Stimulated activated naive B cell treated with anti-CD40 and anti-IgM and Interleukin-4, amounts not matched to agents 10 μg/mL and 1 μg/mL and 100 μg/mL, for 72 hours (primary cell): ENCODE measurements around the gene NR5A2.

Experiments used
- ATAC-seq, 2 donors: fragments of 150-1000 bp; cut with Tn5 transposase; replicated peaks; 2 replicates each; pipeline ENCODE4 v1.10.0; 2021; ENCODE audit warnings: moderate library complexity in 1 of 2
- DNase-seq: peaks from one replicate; pipeline ENCODE4 v3.0.0; 2021
- H3K27ac Mint-ChIP-seq: one replicate; pipeline ENCODE4 v1.8.0; 2022; ENCODE audit warnings: mild to moderate bottlenecking, mixed read lengths
- H3K27me3 Mint-ChIP-seq, 2 donors: one replicate each; pipeline ENCODE4 v1.8.0; 2022; ENCODE audit warnings: mixed read lengths in 2 of 2
- H3K36me3 Mint-ChIP-seq, 2 donors: one replicate each; pipeline ENCODE4 v1.8.0; 2022; ENCODE audit warnings: mixed read lengths in 2 of 2, mild to moderate bottlenecking in 1 of 2
- H3K4me1 Mint-ChIP-seq, 2 donors: one replicate each; pipeline ENCODE4 v1.8.0; 2022; ENCODE audit warnings: mixed read lengths in 2 of 2, mild to moderate bottlenecking in 1 of 2
- H3K4me3 Mint-ChIP-seq, 2 donors: one replicate each; pipeline ENCODE4 v1.8.0; 2022; ENCODE audit warnings: mild to moderate bottlenecking in 2 of 2, mixed read lengths in 2 of 2, moderate library complexity in 1 of 2
- H3K9me3 Mint-ChIP-seq, 2 donors: one replicate each; pipeline ENCODE4 v1.8.0; 2022; ENCODE audit warnings: mixed read lengths in 2 of 2, mild to moderate bottlenecking in 1 of 2

Gene NR5A2

DNA sequence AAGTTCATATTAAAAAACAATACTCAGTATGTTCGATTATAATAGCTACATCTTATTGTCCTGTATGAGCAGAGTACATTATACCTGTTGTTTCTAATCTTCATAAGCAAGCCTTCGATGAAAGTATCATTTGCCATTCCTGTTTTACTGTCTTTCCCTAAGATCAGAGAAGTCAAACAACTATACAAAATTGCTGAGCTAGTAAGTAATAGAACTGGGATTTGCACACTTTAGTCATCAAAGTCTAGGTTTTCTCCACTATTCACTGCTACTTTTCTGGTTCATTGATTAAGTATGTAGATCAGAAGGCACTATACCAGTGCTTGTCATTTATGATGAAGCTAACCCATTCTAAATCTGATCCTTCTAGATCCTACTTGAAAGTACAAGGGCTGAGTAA lies 108.9 kb downstream of the NR5A2 start:
- H3K27me3 Mint-ChIP-seq, result no peaks in the 10 kb centered on the region
- H3K36me3 Mint-ChIP-seq, result no peaks in the 10 kb centered on the region
- no peaks in the 10 kb centered on the region for H3K9me3 Mint-ChIP-seq
- ATAC-seq (no peak), DNase-seq (no peak)
- peaks cover 0 to 6% of the 10 kb centered on the region in 2 donors for H3K4me1 Mint-ChIP-seq
- H3K27ac Mint-ChIP-seq, result no peak overlapping the region
- H3K4me3 Mint-ChIP-seq, result no peak overlapping the region

DNA sequence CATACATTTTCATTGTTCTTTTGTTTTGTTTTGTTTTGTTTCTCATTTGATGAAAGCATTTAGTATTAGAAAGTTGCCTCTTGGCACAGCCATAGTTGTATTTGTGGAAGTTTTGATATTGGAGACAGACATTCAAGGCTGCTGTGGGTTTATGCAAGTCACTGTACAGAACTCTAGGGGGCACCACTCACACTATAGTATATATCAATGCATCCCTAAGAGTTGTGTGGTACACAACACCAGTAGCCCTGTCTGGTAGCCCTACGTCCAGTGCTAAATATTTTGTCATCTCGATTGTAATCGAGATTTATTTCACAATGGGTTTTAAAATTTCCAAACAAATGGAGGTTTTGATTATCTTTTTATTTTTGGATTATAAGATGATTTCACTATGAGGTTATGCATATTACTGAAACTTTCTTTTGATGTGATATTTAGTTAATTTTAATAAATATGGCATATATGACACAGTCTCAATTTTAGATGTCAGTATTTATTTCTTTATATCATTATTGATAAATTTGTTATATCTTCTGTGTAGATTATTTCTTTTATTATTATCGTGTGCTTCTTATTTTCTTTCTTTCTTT lies 112.2 kb downstream of the NR5A2 start:
- Mint-ChIP-seq H3K4me3 (no peak overlapping the region), H3K27me3 (no peaks in the 10 kb centered on the region), H3K27ac (no peak overlapping the region), H3K36me3 (no peaks in the 10 kb centered on the region), H3K4me1 (peaks cover 0 to 6% of the 10 kb centered on the region in 2 donors), H3K9me3 (no peaks in the 10 kb centered on the region)
- DNase-seq (no peak), ATAC-seq (peak; percentile 86 to 90)

DNA sequence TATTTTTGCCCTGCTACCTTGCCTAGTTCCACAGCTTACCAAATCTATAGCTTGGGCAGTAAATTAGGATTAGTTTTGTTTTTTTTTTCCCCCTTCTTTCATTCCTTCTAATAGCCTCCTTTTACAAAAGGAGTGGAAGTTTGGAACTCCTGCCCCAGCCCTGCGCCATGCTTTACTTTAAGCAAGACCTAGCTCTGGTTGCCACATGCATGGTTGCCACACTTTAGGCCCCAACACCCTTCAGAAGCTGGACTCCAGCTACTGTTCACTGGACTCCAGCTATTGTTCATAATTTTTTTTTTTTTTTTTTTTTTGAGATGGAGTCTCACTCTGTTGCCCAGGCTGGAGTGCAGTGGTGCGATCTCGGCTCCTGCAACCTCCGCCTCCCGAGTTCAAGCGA lies 115.8 kb downstream of the NR5A2 start:
- peaks cover 5 to 6% of the 10 kb centered on the region in 2 donors for H3K4me1 Mint-ChIP-seq
- H3K4me3 Mint-ChIP-seq, result no peak overlapping the region
- DNase-seq (no peak), ATAC-seq (no peak)
- no peaks in the 10 kb centered on the region for H3K9me3 Mint-ChIP-seq
- H3K27me3 Mint-ChIP-seq, result no peaks in the 10 kb centered on the region
- no peaks in the 10 kb centered on the region for H3K36me3 Mint-ChIP-seq
- H3K27ac Mint-ChIP-seq, result no peak overlapping the region

DNA sequence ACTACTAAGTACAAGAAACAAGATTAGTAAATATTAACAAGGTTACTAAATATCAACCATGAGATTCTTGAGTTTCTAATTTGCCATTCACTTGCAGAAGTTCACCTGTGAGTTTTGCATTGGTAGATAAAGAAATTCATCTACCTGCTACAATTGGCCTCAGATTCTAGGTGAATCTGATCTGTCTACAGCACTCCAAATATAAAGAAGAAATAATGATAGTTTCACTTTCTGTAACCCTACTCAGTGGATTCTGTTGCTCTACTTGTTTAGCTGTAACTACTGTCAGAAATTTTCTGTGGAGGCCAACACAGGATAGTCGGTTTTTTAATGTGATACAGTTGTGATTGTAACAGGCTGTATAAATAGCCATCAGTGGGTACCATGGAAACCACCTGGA lies 118.6 kb downstream of the NR5A2 start:
- no peak overlapping the region for H3K27ac Mint-ChIP-seq
- ATAC-seq, result no peak
- no peak overlapping the region for H3K4me3 Mint-ChIP-seq
- no peaks in the 10 kb centered on the region for H3K27me3 Mint-ChIP-seq
- H3K9me3 Mint-ChIP-seq, result no peaks in the 10 kb centered on the region
- DNase-seq, result no peak
- no peaks in the 10 kb centered on the region for H3K36me3 Mint-ChIP-seq
- peaks cover 12 to 20% of the 10 kb centered on the region in 2 donors for H3K4me1 Mint-ChIP-seq

DNA sequence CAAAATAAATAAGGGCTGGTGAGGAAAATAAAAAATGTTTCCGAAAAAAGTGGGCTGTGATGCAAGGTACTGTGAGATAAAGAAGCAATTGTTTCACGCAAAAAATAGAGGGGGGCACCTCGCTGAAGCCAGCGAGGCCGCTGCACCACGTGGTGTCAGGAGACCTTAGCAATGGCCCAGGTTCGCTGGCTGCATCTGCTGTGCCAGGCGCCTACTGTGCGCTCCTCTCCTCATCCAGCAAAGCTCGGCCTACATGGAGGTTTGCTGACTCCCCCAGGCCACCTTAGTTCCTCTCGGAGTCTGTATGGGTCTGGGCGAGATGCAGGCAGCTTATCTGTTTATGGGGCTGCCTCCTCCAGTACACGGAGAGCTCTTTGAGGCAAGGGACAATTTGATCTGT lies 119.6 kb downstream of the NR5A2 start:
- no peak for ATAC-seq
- Mint-ChIP-seq H3K27ac (no peak overlapping the region), H3K9me3 (no peaks in the 10 kb centered on the region), H3K4me3 (no peak overlapping the region), H3K36me3 (no peaks in the 10 kb centered on the region), H3K4me1 (peaks cover 21 to 22% of the 10 kb centered on the region in 2 donors), H3K27me3 (no peaks in the 10 kb centered on the region)
- DNase-seq, result no peak

DNA sequence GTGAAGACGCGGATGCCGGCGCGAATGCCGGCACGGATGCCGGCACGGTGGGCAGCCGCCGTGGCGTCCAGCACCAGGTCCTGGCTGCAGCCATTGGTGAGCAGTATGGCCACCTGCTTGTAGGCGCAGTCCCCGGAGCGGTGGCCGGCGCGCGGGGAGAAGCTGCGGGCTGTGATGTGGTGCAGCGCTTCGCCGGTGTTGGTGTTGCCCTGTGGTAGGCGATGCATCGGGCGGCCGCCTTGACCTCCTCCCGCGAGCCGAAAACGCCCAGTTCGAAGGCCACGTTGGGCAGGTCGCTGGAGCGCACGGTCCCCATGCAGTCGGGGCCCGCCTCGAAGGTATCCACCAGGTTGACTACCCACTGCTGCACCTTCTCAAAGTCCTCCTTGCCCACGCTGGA lies 120.2 kb downstream of the NR5A2 start:
- Mint-ChIP-seq H3K36me3 (no peaks in the 10 kb centered on the region), H3K9me3 (no peaks in the 10 kb centered on the region), H3K27ac (peak overlapping the region; percentile 5), H3K4me3 (no peak overlapping the region), H3K27me3 (no peaks in the 10 kb centered on the region), H3K4me1 (peaks cover 22 to 24% of the 10 kb centered on the region in 2 donors)
- DNase-seq (no peak), ATAC-seq (no peak)

DNA sequence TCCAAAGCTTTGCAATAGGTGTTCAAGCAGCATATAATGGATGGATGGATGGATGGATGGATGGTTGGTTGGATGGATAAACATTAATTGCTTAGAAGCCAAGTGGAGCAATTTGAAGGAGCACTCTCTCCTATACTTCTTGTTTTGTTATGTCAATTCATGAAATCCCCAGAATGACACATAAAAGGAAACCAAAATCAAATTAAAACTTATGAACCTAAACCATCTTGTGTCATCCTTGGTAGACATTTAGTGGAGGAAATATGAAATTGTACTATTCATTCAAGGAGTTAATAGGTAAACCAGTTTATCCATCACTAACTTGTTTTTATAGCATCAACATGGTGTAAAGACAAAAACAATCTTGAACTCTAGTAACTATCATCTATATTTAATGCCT lies 122.5 kb downstream of the NR5A2 start:
- H3K9me3 Mint-ChIP-seq, result no peaks in the 10 kb centered on the region
- H3K36me3 Mint-ChIP-seq, result no peaks in the 10 kb centered on the region
- H3K27me3 Mint-ChIP-seq, result no peaks in the 10 kb centered on the region
- H3K4me3 Mint-ChIP-seq, result no peak overlapping the region
- H3K4me1 Mint-ChIP-seq, result peaks cover 38 to 46% of the 10 kb centered on the region in 2 donors
- H3K27ac Mint-ChIP-seq, result peak overlapping the region; percentile 11
- ATAC-seq (no peak), DNase-seq (no peak)

DNA sequence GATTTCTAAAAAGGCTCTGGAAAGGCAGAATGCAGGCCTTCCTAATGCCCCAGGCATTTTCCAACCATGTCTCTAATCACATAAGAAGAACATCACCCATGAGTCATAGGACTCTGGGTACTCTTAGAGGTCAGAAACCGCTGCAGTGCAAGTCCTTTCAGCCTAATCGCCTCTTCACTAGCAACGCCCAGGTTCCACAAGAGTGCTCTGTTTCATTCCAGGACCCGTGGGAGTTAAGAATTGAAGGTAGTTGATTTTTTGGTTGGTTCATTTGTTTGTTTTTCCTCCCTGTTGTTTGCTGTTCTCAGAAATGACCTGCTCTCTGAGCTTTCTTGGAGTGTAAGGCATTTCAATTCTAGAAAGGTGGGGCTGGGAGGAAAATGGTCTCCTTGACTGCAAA lies 123.2 kb downstream of the NR5A2 start:
- Mint-ChIP-seq H3K4me3 (no peak overlapping the region), H3K27me3 (no peaks in the 10 kb centered on the region), H3K27ac (peak overlapping the region; percentile 11), H3K9me3 (no peaks in the 10 kb centered on the region), H3K4me1 (peaks cover 37 to 46% of the 10 kb centered on the region in 2 donors), H3K36me3 (no peaks in the 10 kb centered on the region)
- DNase-seq (no peak), ATAC-seq (peak; percentile 26 to 43)

DNA sequence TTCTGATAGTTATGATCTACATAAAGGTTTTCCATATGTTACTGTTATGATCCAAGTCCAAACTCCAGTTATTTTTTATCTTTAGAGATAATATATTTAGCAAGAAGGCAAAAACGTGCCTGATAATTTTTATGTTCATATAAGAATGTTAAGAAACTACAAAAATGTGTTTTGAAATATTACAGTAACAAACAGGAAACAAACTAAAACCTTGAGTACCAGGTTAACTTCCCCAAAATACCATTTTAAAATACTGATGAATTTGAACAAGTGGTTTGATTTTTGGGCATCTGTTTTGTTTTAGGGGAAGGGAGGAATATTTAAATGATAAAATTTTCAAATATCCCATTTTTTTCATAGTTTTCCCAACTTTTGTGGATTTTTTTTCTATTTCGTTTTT lies 124.8 kb downstream of the NR5A2 start:
- no peak for DNase-seq
- Mint-ChIP-seq H3K4me1 (peaks cover 36 to 46% of the 10 kb centered on the region in 2 donors), H3K27ac (no peak overlapping the region), H3K4me3 (no peak overlapping the region), H3K9me3 (no peaks in the 10 kb centered on the region), H3K36me3 (no peaks in the 10 kb centered on the region), H3K27me3 (no peaks in the 10 kb centered on the region)
- no peak for ATAC-seq

DNA sequence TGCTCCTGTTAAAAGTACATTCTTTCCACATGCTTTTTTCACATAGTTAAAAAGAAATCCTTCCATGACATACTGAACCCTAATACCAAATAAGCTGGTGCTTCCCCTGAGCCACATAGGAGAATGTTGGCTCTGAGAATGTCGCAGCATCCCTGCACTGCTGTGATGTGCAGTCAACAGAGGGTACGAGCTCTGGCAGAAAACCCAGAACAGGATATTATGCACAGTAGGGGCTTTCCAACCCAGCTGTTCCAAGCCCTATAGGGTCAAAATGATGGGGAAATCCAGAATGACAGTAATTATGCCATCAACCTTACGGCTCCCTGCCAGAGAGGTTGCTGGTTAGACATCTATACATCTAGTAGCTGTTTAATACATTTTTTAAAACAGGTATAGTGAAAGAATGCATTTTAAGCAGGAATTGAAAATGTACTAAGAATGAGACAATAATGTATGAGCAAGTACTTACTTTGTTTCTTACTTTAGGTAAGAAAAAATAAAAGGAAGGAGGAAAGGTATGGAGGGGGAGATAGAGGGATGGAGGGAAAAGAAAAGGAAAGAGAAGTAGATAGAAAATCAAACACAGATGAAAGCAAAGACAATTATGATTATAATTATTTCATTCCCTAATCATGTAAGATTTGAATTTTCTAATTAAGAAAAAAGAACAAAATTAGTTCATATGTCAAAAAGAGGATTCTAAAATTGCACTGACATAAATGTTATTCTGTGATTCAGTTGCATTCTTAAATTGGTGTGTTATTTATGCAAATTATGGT lies 126.0 kb downstream of the NR5A2 start:
- Mint-ChIP-seq H3K27ac (peak overlapping the region; percentile 91), H3K4me3 (peak overlapping the region; percentile 60 to 65), H3K36me3 (no peaks in the 10 kb centered on the region), H3K9me3 (no peaks in the 10 kb centered on the region), H3K27me3 (no peaks in the 10 kb centered on the region), H3K4me1 (peaks cover 33 to 46% of the 10 kb centered on the region in 2 donors)
- DNase-seq (peak; percentile 64), ATAC-seq (peak; percentile 89)

DNA sequence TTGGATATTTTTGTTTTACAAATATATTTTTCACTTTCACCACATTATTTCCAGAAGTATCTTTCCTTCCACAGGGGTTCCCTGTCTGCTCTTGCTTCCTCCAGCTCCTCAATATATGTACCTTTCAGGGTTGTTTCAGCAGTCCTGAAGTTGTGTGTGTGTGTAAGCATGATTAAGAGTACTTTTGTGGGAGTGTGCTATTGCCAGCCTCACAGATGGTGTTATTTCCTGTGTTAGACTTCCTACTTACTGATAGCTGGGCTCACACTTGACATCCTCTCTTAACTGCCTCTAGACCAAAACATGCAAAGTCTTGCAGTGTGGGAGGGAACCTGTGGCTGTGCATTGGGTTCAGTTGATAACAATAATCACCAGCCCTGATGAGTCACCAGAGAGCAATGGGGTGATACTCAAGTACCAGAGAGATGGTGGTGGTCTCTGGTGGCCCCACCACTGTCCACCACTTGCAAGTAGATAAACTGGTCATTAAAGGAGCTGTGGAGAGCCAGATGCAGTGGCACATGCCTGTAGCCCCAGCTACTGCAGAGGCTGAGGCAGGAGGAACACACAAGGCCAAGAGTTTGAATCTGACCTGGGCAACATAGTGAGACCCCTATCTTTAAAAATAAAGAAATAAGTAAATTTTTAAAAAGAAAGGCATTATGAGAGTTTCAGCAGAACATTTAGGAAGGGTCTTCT lies 126.7 kb downstream of the NR5A2 start:
- H3K27me3 Mint-ChIP-seq, result no peaks in the 10 kb centered on the region
- peaks cover 33 to 46% of the 10 kb centered on the region in 2 donors for H3K4me1 Mint-ChIP-seq
- peak; percentile 57 for DNase-seq
- H3K27ac Mint-ChIP-seq, result peak overlapping the region; percentile 87
- peak; percentile 84 to 90 for ATAC-seq
- no peaks in the 10 kb centered on the region for H3K9me3 Mint-ChIP-seq
- H3K4me3 Mint-ChIP-seq, result peak overlapping the region; percentile 29 to 68
- no peaks in the 10 kb centered on the region for H3K36me3 Mint-ChIP-seq

DNA sequence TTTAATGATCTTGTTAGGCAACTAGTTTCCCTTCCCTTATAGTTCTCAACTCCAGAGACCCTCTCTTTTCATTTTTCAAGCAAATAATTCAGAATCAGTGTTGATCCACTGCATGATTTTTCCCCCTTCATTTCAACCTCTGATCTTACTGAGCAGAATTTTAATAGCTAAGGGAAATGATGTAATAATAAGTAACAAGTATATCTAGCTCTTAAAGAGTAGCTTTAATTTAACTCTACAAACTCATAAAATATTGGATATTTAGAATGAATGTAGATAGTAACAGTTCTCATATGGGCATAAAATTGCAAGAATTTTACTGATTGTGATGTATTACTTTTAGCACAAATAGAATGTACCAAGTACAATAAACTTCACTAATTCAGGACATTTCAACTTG lies 130.2 kb downstream of the NR5A2 start:
- Mint-ChIP-seq H3K36me3 (no peaks in the 10 kb centered on the region), H3K9me3 (no peaks in the 10 kb centered on the region), H3K4me3 (no peak overlapping the region), H3K27me3 (no peaks in the 10 kb centered on the region), H3K4me1 (peaks cover 16 to 22% of the 10 kb centered on the region in 2 donors), H3K27ac (no peak overlapping the region)
- DNase-seq (no peak), ATAC-seq (no peak)

DNA sequence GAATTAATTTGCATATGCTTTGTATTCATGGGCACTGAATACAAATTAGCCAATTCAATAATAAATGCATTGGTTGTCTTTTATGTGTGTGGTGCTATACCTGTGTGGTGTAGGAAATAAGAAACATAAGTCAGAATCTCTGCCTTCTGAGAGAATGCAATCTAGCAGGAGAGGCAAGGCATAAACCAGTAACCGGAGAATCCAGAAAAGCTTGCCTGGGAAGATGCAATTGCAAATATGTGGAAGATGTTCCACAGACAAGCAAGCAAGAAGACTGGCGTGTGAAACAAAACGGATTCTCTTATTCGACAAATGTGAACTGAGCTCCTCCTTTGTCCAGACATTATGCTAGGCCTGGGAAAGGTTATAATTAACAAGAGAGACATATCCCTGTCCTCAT lies 134.3 kb downstream of the NR5A2 start:
- H3K4me1 Mint-ChIP-seq, result peaks cover 3 to 6% of the 10 kb centered on the region in 2 donors
- no peaks in the 10 kb centered on the region for H3K27me3 Mint-ChIP-seq
- no peak overlapping the region for H3K27ac Mint-ChIP-seq
- no peak overlapping the region for H3K4me3 Mint-ChIP-seq
- H3K36me3 Mint-ChIP-seq, result no peaks in the 10 kb centered on the region
- H3K9me3 Mint-ChIP-seq, result no peaks in the 10 kb centered on the region
- ATAC-seq, result no peak
- no peak for DNase-seq

DNA sequence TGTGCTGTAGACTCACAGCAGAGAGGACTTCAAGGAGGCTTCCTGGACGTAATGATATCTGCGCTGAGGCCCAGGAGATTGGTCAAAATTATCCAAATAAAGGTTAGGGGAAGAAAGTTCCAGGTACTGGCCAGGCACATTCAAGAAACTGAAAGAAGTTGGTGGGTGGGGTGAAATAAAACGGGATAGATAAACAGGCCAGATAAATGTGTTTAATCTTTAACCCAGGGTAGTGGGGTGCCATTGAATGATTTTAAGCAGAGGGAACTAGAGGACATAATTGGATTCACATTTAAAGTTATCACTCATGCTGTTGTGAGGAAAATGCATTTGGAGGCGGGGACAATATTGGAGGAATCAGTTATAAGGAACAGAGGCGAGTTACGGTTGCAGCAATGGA lies 134.7 kb downstream of the NR5A2 start:
- Mint-ChIP-seq H3K36me3 (no peaks in the 10 kb centered on the region), H3K4me3 (no peak overlapping the region)
- DNase-seq, result no peak

DNA sequence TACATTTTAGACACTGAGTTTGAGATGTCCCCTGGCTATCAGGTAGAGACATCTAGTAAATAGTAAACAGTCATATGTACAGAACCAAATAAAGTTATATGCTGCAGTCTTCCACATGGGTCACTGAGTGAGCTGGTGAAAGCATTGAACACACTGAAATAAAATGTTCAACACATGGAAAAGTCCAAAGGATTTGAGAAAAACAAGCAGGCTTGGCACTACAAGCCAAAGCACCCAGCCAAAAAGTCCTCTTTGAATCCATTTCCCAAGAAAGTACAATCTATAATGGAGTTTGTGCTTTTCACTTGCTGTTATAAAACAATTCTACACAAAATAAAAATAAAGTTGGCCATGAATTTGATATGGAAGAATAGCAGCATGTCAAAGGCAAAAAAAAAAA lies 135.4 kb downstream of the NR5A2 start:
- DNase-seq, result no peak
- H3K4me1 Mint-ChIP-seq, result peaks cover 3 to 6% of the 10 kb centered on the region in 2 donors
- no peaks in the 10 kb centered on the region for H3K27me3 Mint-ChIP-seq
- H3K36me3 Mint-ChIP-seq, result no peaks in the 10 kb centered on the region
- ATAC-seq, result no peak
- no peak overlapping the region for H3K4me3 Mint-ChIP-seq
- H3K27ac Mint-ChIP-seq, result no peak overlapping the region
- no peaks in the 10 kb centered on the region for H3K9me3 Mint-ChIP-seq

More for the DNA sequence above, 134.7 kb downstream of the NR5A2 start:
- no peak overlapping the region for H3K27ac Mint-ChIP-seq
- no peaks in the 10 kb centered on the region for H3K9me3 Mint-ChIP-seq
- H3K27me3 Mint-ChIP-seq, result no peaks in the 10 kb centered on the region
- H3K4me1 Mint-ChIP-seq, result peaks cover 3 to 6% of the 10 kb centered on the region in 2 donors
- ATAC-seq, result no peak
